ENCODE results near the gene AFAP1L1. TPM values are rescaled to one million over a fixed set of nuclear protein-coding genes. Genes with fewer than 3 reads are reported as not detected.

The AFAP1L1 gene
- total and polyA plus RNA-seq, 9 of the 15 experiments (the other 6 are each of a cell fraction or from before 2014, with no cell fraction given) = 0.01 to 0.12 (median 0.03) TPM; not detected in 4

GRCh38 chr5:149265068-149265465 is 6.6 kb upstream of the AFAP1L1 start:
- 4% methylated on average over 7 of the region's 7 CpGs for WGBS (ENCODE audit: insufficient coverage, low coverage, missing lambda C conversion rate)
- Histone ChIP-seq H3K9me3 (replicated peaks; ENCODE audit: control insufficient read depth, insufficient read depth, low read depth, low read length) (peaks cover 4% of the 10 kb centered on the region; the same call in 1 of the 2 replicates), H3K9me1 (ENCODE audit: control insufficient read depth, insufficient read depth, low read length) (no peaks in the 10 kb centered on the region), H3K4me1 (replicated peaks in 1 of 2; ENCODE audit: control insufficient read depth in 2 of 2, insufficient read depth in 2 of 2, low read length in 2 of 2) (no peaks in the 10 kb centered on the region; a peak in 1 of 5 replicates), H3K36me3 (ENCODE audit: control insufficient read depth, insufficient read depth, low read length) (no peaks in the 10 kb centered on the region), H3K27ac (ENCODE audit: extremely low read depth, low read depth, low read length) (no peak overlapping the region), H3K9ac (ENCODE audit: insufficient read depth in 1 of 2, low read depth in 2 of 2, low read length in 2 of 2) (no peak overlapping the region), H3K4me3 (no peak overlapping the region), H3K79me2 (ENCODE audit: control insufficient read depth, insufficient read depth, low read length) (no peaks in the 10 kb centered on the region), H3K27me3 (ENCODE audit: control insufficient read depth in 2 of 2, insufficient read depth in 2 of 2, low read length in 2 of 2) (peaks cover 7 to 43% of the 10 kb centered on the region in 2 experiments; a peak in 3 of 5 replicates), H2AFZ (ENCODE audit: low read depth, low read length) (no peak overlapping the region), H3K4me2 (ENCODE audit: insufficient read depth, low read length) (no peak overlapping the region), H4K20me1 (replicated peaks; ENCODE audit: control insufficient read depth, insufficient read depth, low read length) (no peaks in the 10 kb centered on the region)
- ChIA-PET CTCF (ENCODE audit: low intra/inter-chr PET ratio) (no interaction called here), POLR2A (interaction anchor here (0.8 kb wide), 1 partner anchor 9 kb away, joined by 4 read pairs; no protein-coding TSS in a partner anchor)
- BruUV-seq (replicated peaks) = no TSS peak
- intact Hi-C loops (cut with micrococcal nuclease) (loop anchor here (2.0 to 10.0 kb wide), 3 partner anchors 106 to 310 kb away; no protein-coding TSS in a partner anchor), in situ Hi-C loops (cut with MboI) (loop anchor here (5.0 to 25.0 kb wide), 2 partner anchors 528 to 828 kb away; no protein-coding TSS in a partner anchor)
- FAIRE-seq (no peak), ATAC-seq (peak; percentile 24; the same call in 2 of the 3 replicates), DNase-seq (ENCODE audit: extremely low read depth in 1 of 4, low spot score in 3 of 4) (no peak)
- TF ChIP-seq CHD1 (IDR thresholded peaks at IDR 0.05; ENCODE audit: low read length) (no peak), BHLHE40 (IDR thresholded peaks at IDR 0.05; ENCODE audit: low read length) (no peak), EHMT2 (IDR thresholded peaks at IDR 0.05) (no peak), TFAP4 (CRISPR knock-in tag; IDR thresholded peaks at IDR 0.05; ENCODE audit: borderline replicate concordance) (no peak), ZFX (CRISPR knock-in tag; IDR thresholded peaks at IDR 0.05) (no peak), ELF4 (CRISPR knock-in tag; IDR thresholded peaks at IDR 0.05) (no peak), POLR3A (IDR thresholded peaks at IDR 0.05; ENCODE audit: borderline replicate concordance, extremely low read depth, insufficient read depth, insufficient read length) (no peak), MYC (IDR thresholded peaks at IDR 0.05; ENCODE audit: low read depth, low read length) (no peak), MYC (CRISPR knock-in tag; IDR thresholded peaks at IDR 0.05; ENCODE audit: borderline replicate concordance, low read depth) (no peak)
- TF ChIP-seq, protein P1, sequence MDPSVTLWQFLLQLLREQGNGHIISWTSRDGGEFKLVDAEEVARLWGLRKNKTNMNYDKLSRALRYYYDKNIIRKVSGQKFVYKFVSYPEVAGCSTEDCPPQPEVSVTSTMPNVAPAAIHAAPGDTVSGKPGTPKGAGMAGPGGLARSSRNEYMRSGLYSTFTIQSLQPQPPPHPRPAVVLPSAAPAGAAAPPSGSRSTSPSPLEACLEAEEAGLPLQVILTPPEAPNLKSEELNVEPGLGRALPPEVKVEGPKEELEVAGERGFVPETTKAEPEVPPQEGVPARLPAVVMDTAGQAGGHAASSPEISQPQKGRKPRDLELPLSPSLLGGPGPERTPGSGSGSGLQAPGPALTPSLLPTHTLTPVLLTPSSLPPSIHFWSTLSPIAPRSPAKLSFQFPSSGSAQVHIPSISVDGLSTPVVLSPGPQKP (CRISPR knock-in tag; IDR thresholded peaks at IDR 0.05) = no peak
- TF ChIP-seq, protein P2, sequence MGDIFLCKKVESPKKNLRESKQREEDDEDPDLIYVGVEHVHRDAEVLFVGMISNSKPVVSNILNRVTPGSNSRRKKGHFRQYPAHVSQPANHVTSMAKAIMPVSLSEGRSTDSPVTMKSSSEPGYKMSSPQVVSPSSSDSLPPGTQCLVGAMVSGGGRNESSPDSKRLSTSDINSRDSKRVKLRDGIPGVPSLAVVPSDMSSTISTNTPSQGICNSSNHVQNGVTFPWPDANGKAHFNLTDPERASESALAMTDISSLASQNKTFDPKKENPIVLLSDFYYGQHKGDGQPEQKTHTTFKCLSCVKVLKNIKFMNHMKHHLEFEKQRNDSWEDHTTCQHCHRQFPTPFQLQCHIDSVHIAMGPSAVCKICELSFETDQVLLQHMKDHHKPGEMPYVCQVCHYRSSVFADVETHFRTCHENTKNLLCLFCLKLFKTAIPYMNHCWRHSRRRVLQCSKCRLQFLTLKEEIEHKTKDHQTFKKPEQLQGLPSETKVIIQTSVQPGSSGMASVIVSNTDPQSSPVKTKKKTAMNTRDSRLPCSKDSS (IDR thresholded peaks at IDR 0.05; ENCODE audit: low read depth, partially characterized antibody) = no peak
- TF ChIP-seq, protein P3, sequence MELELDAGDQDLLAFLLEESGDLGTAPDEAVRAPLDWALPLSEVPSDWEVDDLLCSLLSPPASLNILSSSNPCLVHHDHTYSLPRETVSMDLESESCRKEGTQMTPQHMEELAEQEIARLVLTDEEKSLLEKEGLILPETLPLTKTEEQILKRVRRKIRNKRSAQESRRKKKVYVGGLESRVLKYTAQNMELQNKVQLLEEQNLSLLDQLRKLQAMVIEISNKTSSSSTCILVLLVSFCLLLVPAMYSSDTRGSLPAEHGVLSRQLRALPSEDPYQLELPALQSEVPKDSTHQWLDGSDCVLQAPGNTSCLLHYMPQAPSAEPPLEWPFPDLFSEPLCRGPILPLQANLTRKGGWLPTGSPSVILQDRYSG (tag; conservative IDR thresholded peaks at IDR 0.05; ENCODE audit: low read depth) = no peak
- TF ChIP-seq, protein P4, sequence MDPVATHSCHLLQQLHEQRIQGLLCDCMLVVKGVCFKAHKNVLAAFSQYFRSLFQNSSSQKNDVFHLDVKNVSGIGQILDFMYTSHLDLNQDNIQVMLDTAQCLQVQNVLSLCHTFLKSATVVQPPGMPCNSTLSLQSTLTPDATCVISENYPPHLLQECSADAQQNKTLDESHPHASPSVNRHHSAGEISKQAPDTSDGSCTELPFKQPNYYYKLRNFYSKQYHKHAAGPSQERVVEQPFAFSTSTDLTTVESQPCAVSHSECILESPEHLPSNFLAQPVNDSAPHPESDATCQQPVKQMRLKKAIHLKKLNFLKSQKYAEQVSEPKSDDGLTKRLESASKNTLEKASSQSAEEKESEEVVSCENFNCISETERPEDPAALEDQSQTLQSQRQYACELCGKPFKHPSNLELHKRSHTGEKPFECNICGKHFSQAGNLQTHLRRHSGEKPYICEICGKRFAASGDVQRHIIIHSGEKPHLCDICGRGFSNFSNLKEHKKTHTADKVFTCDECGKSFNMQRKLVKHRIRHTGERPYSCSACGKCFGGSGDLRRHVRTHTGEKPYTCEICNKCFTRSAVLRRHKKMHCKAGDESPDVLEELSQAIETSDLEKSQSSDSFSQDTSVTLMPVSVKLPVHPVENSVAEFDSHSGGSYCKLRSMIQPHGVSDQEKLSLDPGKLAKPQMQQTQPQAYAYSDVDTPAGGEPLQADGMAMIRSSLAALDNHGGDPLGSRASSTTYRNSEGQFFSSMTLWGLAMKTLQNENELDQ (CRISPR knock-in tag; IDR thresholded peaks at IDR 0.05; ENCODE audit: borderline replicate concordance) = no peak

All from K562 (cell line).